H54 (cell line): ENCODE measurements around the gene HERPUD2.

ENCODE experiments used
- DNase-seq: peaks from one replicate; pipeline ENCODE4 v3.0.0; 2011; ENCODE audit warnings: low spot score, mixed read lengths; ENCODE audit not compliant: insufficient read length
- FAIRE-seq: peaks from 3 replicates; lab custom pipeline; 2011; peaks lifted over from hg19 to GRCh38; lab: Jason Lieb, UNC
- POLR2A ChIP-seq: IDR thresholded peaks from 2 replicates; pipeline ENCODE4 v1.6.1; 2011; ENCODE audit warnings: low read depth, mild to moderate bottlenecking, low read length

HERPUD2 gene

GRCh38 chr7:35694784-35695472 is at the start of gene HERPUD2:
TSS of gene HERPUD2 (minus strand) at chr7:35695135. CDS start at chr7:35694330, 805 bp downstream.
- TF ChIP-seq POLR2A, result peak; percentile 90
- FAIRE-seq (no peak), DNase-seq (peak; percentile 95)

- no peak for FAIRE-seq
- DNase-seq, result no peak
- no peak for TF ChIP-seq POLR2A
These were observed 44.0 kb upstream of the HERPUD2 start for GRCh38 chr7:35738889-35739288.

GRCh38 chr7:35736725-35737124 is 41.8 kb upstream of the HERPUD2 start:
- DNase-seq, result no peak
- no peak for FAIRE-seq
- no peak for TF ChIP-seq POLR2A

GRCh38 chr7:35735396-35735795 is 40.5 kb upstream of the HERPUD2 start:
- TF ChIP-seq POLR2A, result no peak
- DNase-seq, result no peak
- FAIRE-seq, result no peak

- no peak for TF ChIP-seq POLR2A
- DNase-seq (no peak), FAIRE-seq (no peak)
These were observed 39.1 kb upstream of the HERPUD2 start for GRCh38 chr7:35734001-35734483.

GRCh38 chr7:35731349-35731748 is 36.4 kb upstream of the HERPUD2 start:
- no peak for FAIRE-seq
- TF ChIP-seq POLR2A, result no peak
- no peak for DNase-seq

GRCh38 chr7:35729061-35729783 is 34.3 kb upstream of the HERPUD2 start:
- FAIRE-seq, result no peak
- no peak for TF ChIP-seq POLR2A
- no peak for DNase-seq

- DNase-seq (no peak), FAIRE-seq (no peak)
- no peak for TF ChIP-seq POLR2A
These were observed 33.6 kb upstream of the HERPUD2 start for GRCh38 chr7:35728412-35729060.

GRCh38 chr7:35727571-35727970 is 32.6 kb upstream of the HERPUD2 start:
- DNase-seq (no peak), FAIRE-seq (no peak)
- no peak for TF ChIP-seq POLR2A

- DNase-seq, result no peak
- TF ChIP-seq POLR2A, result no peak
- FAIRE-seq, result no peak
These were observed 31.7 kb upstream of the HERPUD2 start for GRCh38 chr7:35726654-35727053.

- FAIRE-seq (no peak), DNase-seq (no peak)
- no peak for TF ChIP-seq POLR2A
These were observed 30.3 kb upstream of the HERPUD2 start for GRCh38 chr7:35725280-35725680.

- FAIRE-seq (peak; percentile 15), DNase-seq (peak; percentile 57)
- TF ChIP-seq POLR2A, result no peak
These were observed 28.1 kb upstream of the HERPUD2 start for GRCh38 chr7:35723011-35723410.

- no peak for FAIRE-seq
- no peak for DNase-seq
- no peak for TF ChIP-seq POLR2A
These were observed 27.3 kb upstream of the HERPUD2 start for GRCh38 chr7:35722054-35722849.
